Breast epithelium (tissue), 3 donors: Measurements from ENCODE around the gene BMAL1.

Experiments
- POLR2A ChIP-seq: fragments of 450-650 bp; IDR thresholded peaks from one replicate; pipeline ENCODE4 v1.6.1; 2016; ENCODE audit warnings: antibody characterized with exemption, mild to moderate bottlenecking, moderate library complexity
- POLR2AphosphoS5 ChIP-seq, 3 donors: sonication (generic); formaldehyde crosslinking; IDR thresholded peaks; one replicate each; pipeline ENCODE4 v1.6.1; 2017; ENCODE audit warnings: antibody characterized with exemption in 3 of 3
- TF ChIP-seq, protein P1 (sequence below), 3 donors: fragments of 450-650 bp; IDR thresholded peaks; one replicate each; pipeline ENCODE4 v1.5.1; 2016 to 2017; ENCODE audit warnings: antibody characterized with exemption in 3 of 3, mild to moderate bottlenecking in 3 of 3, moderate library complexity in 3 of 3

DNA sequence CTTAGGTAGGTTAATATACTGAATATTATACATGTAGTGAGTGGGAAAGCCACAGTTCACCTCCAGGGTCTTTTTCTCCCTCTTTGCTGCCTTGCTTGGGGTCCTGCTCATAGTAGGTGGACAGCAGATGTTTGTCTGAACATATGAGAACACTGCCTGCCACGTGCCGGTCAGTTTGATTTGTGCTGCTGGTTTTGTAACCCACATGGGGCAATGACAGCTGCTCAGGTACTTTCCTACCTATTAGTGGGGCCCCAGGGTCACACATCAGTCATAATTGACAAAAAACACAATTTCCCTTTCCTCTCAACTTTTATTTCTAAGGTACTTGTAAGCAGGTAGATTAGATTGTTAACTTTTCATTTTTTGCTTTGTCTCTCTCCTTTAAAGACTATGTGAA lies 43.8 kb downstream of the BMAL1 start:
- TF ChIP-seq, protein P1, sequence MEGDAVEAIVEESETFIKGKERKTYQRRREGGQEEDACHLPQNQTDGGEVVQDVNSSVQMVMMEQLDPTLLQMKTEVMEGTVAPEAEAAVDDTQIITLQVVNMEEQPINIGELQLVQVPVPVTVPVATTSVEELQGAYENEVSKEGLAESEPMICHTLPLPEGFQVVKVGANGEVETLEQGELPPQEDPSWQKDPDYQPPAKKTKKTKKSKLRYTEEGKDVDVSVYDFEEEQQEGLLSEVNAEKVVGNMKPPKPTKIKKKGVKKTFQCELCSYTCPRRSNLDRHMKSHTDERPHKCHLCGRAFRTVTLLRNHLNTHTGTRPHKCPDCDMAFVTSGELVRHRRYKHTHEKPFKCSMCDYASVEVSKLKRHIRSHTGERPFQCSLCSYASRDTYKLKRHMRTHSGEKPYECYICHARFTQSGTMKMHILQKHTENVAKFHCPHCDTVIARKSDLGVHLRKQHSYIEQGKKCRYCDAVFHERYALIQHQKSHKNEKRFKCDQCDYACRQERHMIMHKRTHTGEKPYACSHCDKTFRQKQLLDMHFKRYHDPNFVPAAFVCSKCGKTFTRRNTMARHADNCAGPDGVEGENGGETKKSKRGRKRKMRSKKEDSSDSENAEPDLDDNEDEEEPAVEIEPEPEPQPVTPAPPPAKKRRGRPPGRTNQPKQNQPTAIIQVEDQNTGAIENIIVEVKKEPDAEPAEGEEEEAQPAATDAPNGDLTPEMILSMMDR (IDR thresholded peaks at IDR 0.05) = no peak
- TF ChIP-seq POLR2A (no peak), POLR2AphosphoS5 (IDR thresholded peaks at IDR 0.05) (no peak)
